Nephron (organoid): ENCODE data around the gene KIAA1671.
"Not testable (repeated sequence)": the region's sequence is repeated elsewhere in the genome, so short reads cannot be mapped to it uniquely, and the experiment has no call there.

Experiments used
- H3K27ac Mint-ChIP-seq, 3 experiments: 2 replicates each; pipeline ENCODE4 v1.8.0; 2020; ENCODE audit warnings: mixed read lengths in 3 of 3, mild to moderate bottlenecking in 2 of 3, moderate library complexity in 1 of 3
- H3K27me3 Mint-ChIP-seq: 2 replicates; pipeline ENCODE4 v1.8.0; 2021; ENCODE audit warnings: low read depth, mild to moderate bottlenecking, moderate library complexity, mixed read lengths
- H3K36me3 Mint-ChIP-seq: 2 replicates; pipeline ENCODE4 v1.8.0; 2020; ENCODE audit warnings: low read depth, mixed read lengths
- H3K4me1 Mint-ChIP-seq: 2 replicates; pipeline ENCODE4 v1.8.0; 2020; ENCODE audit warnings: mixed read lengths
- H3K4me3 Mint-ChIP-seq, 3 experiments: 2 replicates each; pipeline ENCODE4 v1.8.0; 2020; ENCODE audit warnings: mild to moderate bottlenecking in 3 of 3, mixed read lengths in 3 of 3, moderate library complexity in 2 of 3
- H3K9me3 Mint-ChIP-seq: 2 replicates; pipeline ENCODE4 v1.8.0; 2020; ENCODE audit warnings: mixed read lengths
- CTCF ChIP-seq, 3 experiments: fragments of 200-600 bp; sonication (generic); IDR thresholded peaks; one replicate each; pipeline ENCODE4 v1.5.0; 2021; ENCODE audit warnings: antibody characterized with exemption in 3 of 3; ENCODE audit not compliant: unreplicated experiment in 3 of 3

Gene KIAA1671

DNA sequence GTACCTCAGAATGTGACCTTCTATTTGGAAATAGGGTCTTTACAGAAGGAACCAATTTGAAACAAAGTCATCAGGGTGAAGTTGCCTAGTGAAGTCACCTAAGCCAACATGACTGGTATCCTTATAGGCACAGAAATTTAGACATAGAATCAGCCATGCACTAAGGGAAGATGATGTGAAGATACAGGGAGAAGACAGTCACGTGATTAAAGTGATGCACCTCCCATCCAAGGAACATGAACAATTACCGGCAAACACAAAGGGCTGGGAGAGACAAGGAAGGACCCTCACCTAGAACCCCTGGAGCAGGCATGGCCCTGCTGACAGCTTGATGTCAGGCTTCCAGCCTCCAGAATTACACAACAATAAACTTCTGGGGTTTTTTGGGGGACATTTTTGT is 263.7 kb downstream of the KIAA1671 start:
- no peak for TF ChIP-seq CTCF (IDR thresholded peaks at IDR 0.05; ENCODE audit: unreplicated experiment in 3 of 3)
- Mint-ChIP-seq H3K27ac (no peak overlapping the region), H3K9me3 (peaks cover 2% of the 10 kb centered on the region), H3K4me3 (no peak overlapping the region), H3K4me1 (no peaks in the 10 kb centered on the region), H3K36me3 (no peaks in the 10 kb centered on the region), H3K27me3 (peaks cover 21% of the 10 kb centered on the region)

- Mint-ChIP-seq H3K9me3 (peaks cover 2% of the 10 kb centered on the region), H3K27me3 (peaks cover 34% of the 10 kb centered on the region), H3K4me3 (no peak within 1 kb of the TSS), H3K27ac (no peak within 1 kb of the TSS), H3K36me3 (no peaks in the 10 kb centered on the region), H3K4me1 (no peaks in the 10 kb centered on the region)
- TF ChIP-seq CTCF (IDR thresholded peaks at IDR 0.05; ENCODE audit: unreplicated experiment in 3 of 3), result no peak
Measured at GRCh38 chr22:25219211-25219689, 266.7 kb downstream of the KIAA1671 start, which contains the start of gene CRYBB2. Gene CRYBB2, plus strand, starts transcription at chr22:25219639. Its CDS starts 1,791 bp downstream, at chr22:25221430.

GRCh38 chr22:25219948-25220442 is 267.5 kb downstream of the KIAA1671 start:
- no peak for TF ChIP-seq CTCF (IDR thresholded peaks at IDR 0.05; ENCODE audit: unreplicated experiment in 3 of 3)
- Mint-ChIP-seq H3K4me3 (no peak overlapping the region), H3K27ac (no peak overlapping the region), H3K36me3 (no peaks in the 10 kb centered on the region), H3K4me1 (no peaks in the 10 kb centered on the region), H3K27me3 (peaks cover 35% of the 10 kb centered on the region), H3K9me3 (peaks cover 2% of the 10 kb centered on the region)

GRCh38 chr22:25221790-25222189 is 269.3 kb downstream of the KIAA1671 start:
- Mint-ChIP-seq H3K27me3 (peaks cover 40% of the 10 kb centered on the region), H3K9me3 (no peaks in the 10 kb centered on the region), H3K36me3 (no peaks in the 10 kb centered on the region), H3K4me3 (no peak overlapping the region), H3K4me1 (no peaks in the 10 kb centered on the region), H3K27ac (no peak overlapping the region)
- TF ChIP-seq CTCF (IDR thresholded peaks at IDR 0.05; ENCODE audit: unreplicated experiment in 3 of 3), result no peak

DNA sequence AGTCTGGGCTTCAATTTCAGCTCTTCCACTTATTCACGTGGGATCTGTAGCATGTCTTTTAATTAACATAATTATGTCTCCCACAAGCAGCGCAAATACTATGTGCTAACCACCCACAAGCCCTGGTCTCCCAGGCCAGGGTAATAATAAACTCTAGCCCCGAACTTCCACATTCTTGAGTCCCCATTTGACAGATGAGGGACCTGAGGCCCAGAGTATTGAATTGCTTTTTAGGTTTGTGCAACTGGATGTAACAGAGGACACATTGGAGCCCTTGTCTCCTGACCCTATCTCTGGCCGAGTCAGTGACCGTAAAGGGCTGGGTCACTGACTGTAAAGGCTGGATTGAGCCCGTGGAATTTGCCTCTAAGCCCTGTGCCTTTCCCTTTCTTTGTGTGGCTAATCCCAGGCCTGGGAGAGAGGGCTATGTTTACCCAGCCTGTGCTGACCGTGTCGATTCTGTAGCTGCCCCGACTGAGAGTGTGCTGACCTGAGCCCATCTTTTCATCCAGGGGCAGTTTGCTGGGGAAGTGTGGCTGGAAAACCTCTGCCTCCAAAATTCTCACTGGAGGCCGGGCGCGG is 270.8 kb downstream of the KIAA1671 start:
- no peak for TF ChIP-seq CTCF (IDR thresholded peaks at IDR 0.05; ENCODE audit: unreplicated experiment in 3 of 3)
- H3K9me3 Mint-ChIP-seq, result no peaks in the 10 kb centered on the region
- peaks cover 39% of the 10 kb centered on the region for H3K27me3 Mint-ChIP-seq
- H3K4me1 Mint-ChIP-seq, result no peaks in the 10 kb centered on the region
- H3K27ac Mint-ChIP-seq, result no peak overlapping the region
- no peaks in the 10 kb centered on the region for H3K36me3 Mint-ChIP-seq
- no peak overlapping the region for H3K4me3 Mint-ChIP-seq

GRCh38 chr22:25228822-25229221 is 276.3 kb downstream of the KIAA1671 start:
- Mint-ChIP-seq H3K36me3 (no peaks in the 10 kb centered on the region), H3K4me3 (no peak overlapping the region), H3K9me3 (no peaks in the 10 kb centered on the region), H3K27ac (no peak overlapping the region), H3K4me1 (no peaks in the 10 kb centered on the region), H3K27me3 (peaks cover 32% of the 10 kb centered on the region)
- no peak for TF ChIP-seq CTCF (IDR thresholded peaks at IDR 0.05; ENCODE audit: unreplicated experiment in 3 of 3)

DNA sequence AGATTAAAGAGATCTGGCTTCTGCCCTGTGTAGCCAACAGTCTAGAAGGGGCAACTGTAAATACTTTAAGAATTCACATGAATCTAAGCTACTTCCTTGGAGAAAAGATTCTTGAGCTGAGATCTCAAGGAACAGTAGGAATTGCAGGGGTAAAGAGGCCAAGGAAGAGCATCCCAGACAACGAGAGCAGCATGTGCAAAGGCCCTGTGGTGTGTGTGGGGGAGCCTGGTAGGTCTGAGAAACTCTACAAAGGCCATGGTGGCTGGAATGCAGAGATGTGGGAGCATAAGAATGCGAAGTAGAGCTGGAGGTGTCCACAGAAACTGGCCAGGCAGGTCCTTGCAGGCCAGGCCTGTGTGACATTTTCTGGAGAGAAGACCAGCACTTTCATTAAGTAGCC is 278.2 kb downstream of the KIAA1671 start:
- not testable (repeated sequence) for H3K36me3 Mint-ChIP-seq, H3K4me3 Mint-ChIP-seq, H3K9me3 Mint-ChIP-seq, H3K27ac Mint-ChIP-seq, H3K4me1 Mint-ChIP-seq
- H3K27me3 Mint-ChIP-seq, result peaks cover 35% of the 10 kb centered on the region
